ENCODE data around the gene BMP2. TPM values are rescaled to one million over a fixed set of nuclear protein-coding genes. Genes with fewer than 3 reads are reported as not detected.

Gene BMP2
- total RNA-seq, 1 donor from 2014 or later, result 16.7 TPM

DNA sequence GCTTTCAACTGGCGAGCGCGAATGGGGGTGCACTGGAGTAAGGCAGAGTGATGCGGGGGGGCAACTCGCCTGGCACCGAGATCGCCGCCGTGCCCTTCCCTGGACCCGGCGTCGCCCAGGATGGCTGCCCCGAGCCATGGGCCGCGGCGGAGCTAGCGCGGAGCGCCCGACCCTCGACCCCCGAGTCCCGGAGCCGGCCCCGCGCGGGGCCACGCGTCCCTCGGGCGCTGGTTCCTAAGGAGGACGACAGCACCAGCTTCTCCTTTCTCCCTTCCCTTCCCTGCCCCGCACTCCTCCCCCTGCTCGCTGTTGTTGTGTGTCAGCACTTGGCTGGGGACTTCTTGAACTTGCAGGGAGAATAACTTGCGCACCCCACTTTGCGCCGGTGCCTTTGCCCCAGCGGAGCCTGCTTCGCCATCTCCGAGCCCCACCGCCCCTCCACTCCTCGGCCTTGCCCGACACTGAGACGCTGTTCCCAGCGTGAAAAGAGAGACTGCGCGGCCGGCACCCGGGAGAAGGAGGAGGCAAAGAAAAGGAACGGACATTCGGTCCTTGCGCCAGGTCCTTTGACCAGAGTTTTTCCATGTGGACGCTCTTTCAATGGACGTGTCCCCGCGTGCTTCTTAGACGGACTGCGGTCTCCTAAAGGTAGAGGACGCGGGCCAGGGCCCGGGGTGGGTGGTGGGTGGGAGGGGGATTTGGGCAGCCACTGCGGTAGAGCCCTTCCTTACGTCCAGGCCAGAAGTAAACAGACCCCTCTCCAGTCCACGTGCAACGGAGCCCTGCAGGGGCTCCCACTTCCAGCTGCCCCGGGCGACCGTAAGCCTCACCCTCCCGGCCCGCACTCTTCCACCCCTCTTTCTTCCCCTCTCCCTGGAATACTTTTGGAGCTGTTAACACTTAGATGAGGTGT lies 998 bp downstream of the BMP2 start:
- DNase-seq (ENCODE audit: low read depth), result no peak

GRCh38 chr20:6769903-6770785 lies 2.7 kb downstream of the BMP2 start:
- peak; percentile 53 for DNase-seq (ENCODE audit: low read depth)

DNA sequence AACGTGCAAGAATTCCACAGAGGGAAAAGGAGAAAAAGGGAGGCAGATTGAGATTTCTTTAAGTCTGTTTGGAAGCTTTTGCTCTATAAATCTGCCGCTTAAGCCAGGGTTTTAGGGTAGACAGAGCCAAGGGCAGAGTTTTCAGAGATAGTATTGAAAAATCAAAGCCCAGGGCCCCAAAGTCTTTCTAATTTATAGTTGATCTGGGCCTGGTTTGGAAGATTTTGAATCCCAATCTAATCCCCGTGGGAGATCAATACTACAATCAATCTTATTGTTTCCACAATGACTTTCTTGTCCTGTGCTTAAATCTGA lies 3.3 kb downstream of the BMP2 start:
- DNase-seq (ENCODE audit: low read depth), result no peak

- DNase-seq (ENCODE audit: low read depth), result no peak
These were observed 13.1 kb downstream of the BMP2 start for GRCh38 chr20:6780433-6781190.

DNA sequence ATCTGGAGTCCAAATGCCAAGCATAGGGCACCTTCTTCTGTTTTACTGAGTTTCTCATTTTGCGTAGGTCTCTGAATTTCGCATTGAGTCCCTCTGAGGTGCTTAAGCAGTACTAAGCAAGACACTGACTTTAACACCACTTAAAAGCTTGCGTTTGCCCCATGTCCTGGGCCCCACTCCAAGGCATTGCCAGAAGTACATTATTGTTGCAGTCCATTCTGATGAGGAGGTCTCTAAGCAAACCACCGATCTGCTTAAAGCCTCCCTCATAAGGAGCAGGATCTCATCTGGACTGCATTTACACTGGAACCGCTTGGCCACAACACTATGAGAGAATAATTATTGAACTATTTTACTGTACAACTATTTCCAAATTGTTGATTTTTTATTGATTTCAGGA lies 16.3 kb downstream of the BMP2 start:
- no peak for DNase-seq (ENCODE audit: low read depth)

DNA sequence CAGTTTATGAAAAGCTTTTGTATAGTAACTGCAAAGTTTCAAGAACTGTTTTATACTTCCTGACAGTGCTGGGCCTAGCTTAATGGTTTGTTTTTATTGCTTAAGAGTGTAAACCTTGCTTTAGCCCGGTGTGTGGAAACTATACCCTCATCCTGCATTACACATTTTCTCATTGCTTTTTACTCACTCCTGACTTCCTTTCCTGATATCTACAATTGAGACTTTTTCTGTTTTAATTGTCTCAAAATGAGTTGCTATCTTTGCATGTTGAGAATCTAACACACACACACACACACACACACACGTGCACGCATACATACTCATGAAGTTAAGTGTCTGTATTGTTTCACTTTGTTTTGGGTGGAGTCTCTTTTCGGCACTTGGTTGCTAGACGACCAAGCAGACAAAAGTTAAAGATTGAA lies 16.7 kb downstream of the BMP2 start:
- DNase-seq (ENCODE audit: low read depth), result peak; percentile 49

DNA sequence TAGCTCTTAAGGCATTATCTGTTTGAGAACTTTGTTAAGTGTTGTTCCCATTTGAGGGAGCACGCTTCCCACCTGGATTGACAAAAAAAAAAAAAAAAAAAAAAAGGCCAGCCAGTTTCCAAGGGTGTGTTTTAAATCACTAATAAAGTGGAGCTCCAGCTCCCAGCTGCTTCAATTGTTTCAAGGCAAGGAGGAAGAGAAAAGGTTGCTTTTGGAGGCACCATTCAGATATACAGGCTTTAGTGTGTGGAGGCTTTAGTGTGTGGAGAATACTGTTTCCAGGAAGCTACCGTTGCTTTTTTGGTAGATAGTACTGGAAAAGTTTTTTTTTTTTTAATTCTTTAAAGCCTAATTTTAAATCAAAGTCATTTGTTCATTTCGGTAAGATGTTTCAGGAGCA lies 17.3 kb downstream of the BMP2 start:
- DNase-seq (ENCODE audit: low read depth), result no peak

DNA sequence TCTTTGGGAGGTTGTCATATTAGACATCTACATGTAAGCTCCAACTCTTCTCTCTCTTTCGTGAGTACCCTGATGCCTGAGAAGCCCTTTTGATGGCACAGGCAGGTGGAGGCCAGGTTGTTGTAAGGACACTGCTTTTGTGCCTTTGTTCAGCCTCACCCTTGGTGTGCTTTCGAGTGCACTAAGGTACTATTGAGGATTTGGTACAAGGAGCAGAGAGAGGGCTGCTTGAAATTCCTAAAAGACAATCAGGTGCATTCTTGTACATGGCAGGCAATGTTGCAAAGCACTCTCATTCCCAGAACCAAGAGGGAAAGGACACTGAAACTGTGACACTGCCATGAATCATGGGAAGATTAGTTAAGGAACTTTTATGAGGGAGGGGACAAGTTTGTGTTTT lies 19.1 kb downstream of the BMP2 start:
- no peak for DNase-seq (ENCODE audit: low read depth)

DNA sequence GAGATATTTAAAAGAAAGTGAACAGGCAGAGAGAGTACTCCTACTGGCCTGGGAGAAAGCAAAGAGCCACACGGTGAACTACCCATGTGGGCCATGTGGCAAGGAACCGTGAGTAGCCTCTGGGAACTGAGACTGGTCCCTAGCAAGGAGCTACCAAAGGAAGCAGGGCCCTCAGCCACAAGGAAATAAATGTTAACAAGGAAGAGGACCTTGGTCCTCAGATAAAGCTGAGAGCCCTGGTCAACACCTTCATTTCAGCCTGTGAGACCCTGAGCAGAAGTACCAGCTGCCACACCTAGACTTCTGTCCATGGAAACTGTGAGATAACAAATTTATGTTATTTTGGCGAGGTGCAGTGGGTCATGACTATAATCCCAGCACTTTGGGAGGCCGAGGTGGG lies 25.3 kb downstream of the BMP2 start:
- no peak for DNase-seq (ENCODE audit: low read depth)

DNA sequence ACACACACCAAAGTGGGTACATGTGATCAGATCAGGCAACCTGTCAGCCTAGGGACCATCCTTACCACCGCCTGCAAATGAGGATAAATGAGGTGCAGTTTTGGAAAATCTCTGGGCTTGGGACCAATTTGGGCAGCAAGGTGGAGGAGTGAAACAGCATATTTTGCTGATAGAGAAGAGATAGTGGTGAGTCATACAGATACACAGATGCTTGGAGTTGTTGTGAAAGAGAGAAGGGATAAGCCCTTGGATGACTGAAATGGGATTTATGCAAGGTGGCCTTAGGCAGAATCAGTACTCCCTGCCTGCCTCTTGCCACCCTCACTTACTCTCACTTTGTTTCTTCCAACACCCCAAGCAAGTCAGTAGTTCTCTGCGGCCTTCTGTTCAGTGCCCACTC lies 34.7 kb downstream of the BMP2 start:
- DNase-seq (ENCODE audit: low read depth), result no peak

DNA sequence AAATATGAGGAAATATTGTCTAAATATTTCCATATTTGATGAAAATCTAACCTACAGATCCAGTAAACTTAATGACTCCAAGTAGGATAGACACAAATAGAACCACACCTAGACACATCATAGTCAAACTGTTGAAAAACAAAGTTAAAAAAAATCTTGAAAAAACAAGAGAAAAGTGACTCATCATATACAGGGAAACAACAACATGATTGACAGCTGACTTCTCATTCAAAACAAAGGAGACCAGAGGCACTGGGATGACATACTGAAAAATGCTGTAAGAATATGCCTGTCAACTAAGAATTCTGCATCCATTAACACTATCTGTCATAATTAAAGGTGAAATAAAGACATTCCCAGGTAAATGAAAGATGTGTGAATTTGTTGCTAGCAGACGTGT lies 38.8 kb downstream of the BMP2 start:
- DNase-seq (ENCODE audit: low read depth), result no peak

DNA sequence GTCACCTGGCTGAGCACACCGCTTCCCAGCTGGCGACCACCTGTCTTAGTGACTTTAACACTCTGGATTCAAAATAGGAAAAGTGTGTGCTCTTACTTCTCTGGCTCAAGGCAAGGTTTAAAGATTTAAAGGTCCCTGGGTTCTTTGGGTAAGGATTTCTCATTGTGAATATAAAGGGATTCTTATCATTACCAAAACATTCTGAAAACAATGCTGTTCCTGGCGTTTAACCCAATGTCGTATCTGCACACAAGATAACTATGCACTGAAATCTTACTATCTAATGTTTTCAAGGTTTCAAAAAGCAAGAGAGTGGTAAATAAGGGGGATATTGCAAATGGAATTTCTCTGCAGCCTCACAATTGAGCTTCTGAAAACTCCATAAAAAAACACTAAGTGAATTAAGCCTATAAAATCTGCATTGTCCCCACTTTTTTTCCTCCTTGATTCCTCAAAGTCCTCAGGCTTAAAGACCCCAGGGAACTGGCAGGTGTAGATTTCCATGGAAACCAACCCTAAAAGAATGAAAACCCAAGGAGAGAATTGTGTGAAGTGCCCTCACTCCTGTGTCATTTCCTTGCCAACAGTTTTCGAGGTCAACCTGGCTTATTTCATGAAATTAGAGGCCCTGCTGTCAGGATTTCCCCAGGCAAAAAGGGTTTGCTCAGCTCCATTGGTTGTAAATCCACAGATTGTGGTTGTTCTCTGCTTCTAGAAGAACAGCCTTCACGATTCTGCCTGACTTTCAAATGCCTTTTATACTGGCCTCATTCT lies 44.0 kb downstream of the BMP2 start:
- DNase-seq (ENCODE audit: low read depth), result no peak

- DNase-seq (ENCODE audit: low read depth), result no peak
These were observed 45.0 kb downstream of the BMP2 start for GRCh38 chr20:6812530-6812929.

DNA sequence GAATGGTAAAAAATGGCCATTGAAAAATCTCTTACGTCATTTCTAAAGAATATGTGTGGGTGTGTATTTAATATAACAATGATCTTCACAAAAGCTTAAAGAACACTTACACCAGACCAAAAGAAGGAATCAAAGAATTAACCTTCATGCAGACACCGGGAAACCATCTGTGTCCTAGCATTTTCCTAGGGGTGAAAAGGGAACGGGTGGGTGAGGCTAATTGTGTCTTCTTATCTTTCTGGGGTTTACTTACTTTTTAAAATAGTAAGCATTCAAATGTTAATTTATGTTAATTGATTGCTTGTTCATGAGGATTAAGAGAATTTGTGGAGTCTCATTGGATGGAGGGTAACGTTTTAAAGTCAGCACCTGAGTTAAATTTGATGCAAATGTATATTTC lies 47.5 kb downstream of the BMP2 start:
- DNase-seq (ENCODE audit: low read depth), result no peak

- no peak for DNase-seq (ENCODE audit: low read depth)
These were observed 50.7 kb downstream of the BMP2 start for GRCh38 chr20:6818033-6818808.

GRCh38 chr20:6819599-6819998 lies 52.1 kb downstream of the BMP2 start:
- peak; percentile 42 for DNase-seq (ENCODE audit: low read depth)

- no peak for DNase-seq (ENCODE audit: low read depth)
These were observed 56.9 kb downstream of the BMP2 start for GRCh38 chr20:6824401-6824800.

DNA sequence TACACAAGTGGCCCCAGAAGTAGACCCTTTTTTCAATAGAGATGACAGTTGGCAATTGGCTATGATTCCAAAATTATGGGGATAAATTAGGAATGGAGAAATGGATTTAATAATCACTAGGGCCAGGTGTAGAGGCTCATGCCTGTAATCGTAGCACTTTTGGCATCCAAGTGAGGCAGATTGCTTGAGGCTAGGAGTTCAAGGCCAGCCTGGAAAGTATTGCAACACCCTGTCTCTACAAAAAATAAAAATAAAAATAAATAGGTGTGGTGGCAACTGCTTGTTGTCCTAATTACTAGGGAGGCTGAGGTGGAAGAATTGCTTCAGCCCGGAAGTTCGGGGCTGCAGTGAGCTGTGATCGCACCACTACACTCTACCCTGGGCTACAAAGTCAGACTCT lies 60.0 kb downstream of the BMP2 start:
- DNase-seq (ENCODE audit: low read depth), result no peak

DNA sequence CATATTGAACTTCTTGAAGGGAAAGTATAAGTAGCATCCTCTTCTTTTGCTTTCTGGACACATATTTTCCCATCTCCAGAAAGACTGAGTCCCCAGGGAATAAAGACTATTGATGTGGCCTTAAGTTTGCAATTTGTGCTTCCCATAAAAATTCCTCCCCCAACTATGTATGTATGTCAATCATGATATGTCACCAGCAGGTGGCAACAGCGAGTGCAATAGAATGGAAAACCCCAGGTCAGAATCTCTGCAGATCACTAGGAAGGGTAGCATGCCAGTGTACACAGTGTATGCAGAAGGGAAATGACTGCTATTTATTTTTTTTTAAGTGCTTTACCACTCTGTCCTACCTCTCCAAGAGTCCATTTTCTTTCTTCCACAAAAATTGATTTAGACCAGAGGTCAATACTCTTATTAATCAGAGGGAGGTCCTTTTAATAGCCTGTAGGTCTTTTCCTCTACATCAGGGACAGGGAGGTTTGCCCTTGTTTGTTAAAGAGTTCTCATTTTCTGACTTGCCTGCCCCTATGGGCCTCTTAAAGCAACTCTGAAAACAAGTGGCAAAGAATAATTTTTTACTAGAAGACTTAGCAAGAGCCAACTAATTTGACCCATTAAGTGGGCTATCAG lies 61.4 kb downstream of the BMP2 start:
- DNase-seq (ENCODE audit: low read depth), result peak; percentile 75

DNA sequence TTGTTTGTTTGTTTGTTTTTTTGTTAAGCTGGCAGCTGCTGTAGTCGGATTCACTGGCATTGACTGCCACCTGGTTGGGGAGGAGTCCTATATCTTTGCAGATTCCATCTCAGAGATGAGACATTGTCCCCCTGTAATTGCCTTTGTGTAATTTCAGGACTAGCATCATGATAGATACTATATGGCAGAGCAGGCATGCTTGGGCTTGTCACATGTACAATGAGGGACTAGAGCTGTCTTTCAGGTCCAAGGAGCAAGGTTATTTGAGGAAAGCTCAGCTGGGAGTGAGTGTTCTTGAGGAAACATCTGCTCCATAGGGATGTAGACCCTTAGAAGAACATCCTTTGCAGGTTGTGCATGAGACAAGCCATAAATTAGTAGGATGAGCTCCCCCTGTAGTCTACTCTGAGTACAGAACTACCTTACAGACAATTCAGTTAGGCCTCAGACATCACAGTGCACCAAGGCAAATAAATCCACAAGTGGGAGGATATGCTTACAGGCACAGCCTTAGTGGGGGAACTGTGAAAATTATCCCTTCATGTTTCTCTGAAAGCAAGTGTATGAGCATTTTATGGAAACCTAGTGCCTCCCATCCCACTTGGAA lies 62.1 kb downstream of the BMP2 start:
- no peak for DNase-seq (ENCODE audit: low read depth)
